Mesendoderm (in vitro differentiated cells): ENCODE results near the gene TCTA. TPM values are rescaled to one million over a fixed set of nuclear protein-coding genes. Genes with fewer than 3 reads are reported as not detected.

Experiments used
- DNase-seq: peaks from one replicate; pipeline ENCODE4 v3.0.0; 2013
- H2AK5ac ChIP-seq: 2 replicates; pipeline ENCODE4 v1.6.1; 2013; ENCODE audit warnings: low read length, inconsistent platforms
- H2BK120ac ChIP-seq: 2 replicates; pipeline ENCODE4 v1.6.1; 2013; ENCODE audit warnings: low read depth, mild to moderate bottlenecking, low read length, moderate library complexity, mixed read lengths
- H2BK15ac ChIP-seq: replicated peaks from 2 replicates; pipeline ENCODE4 v1.6.1; 2013; ENCODE audit warnings: low read depth, mild to moderate bottlenecking, moderate library complexity
- H2BK5ac ChIP-seq: 2 replicates; pipeline ENCODE4 v1.6.1; 2013; ENCODE audit warnings: low read length, inconsistent platforms
- H3K18ac ChIP-seq: 2 replicates; pipeline ENCODE4 v1.6.1; 2013; ENCODE audit warnings: mild to moderate bottlenecking, low read length, mixed read lengths
- H3K23ac ChIP-seq: one replicate; pipeline ENCODE4 v1.6.1; 2013; ENCODE audit warnings: low read length
- H3K27ac ChIP-seq: 2 replicates; pipeline ENCODE4 v1.5.1; 2013; ENCODE audit warnings: low read depth, mild to moderate bottlenecking, inconsistent platforms, low read length, moderate library complexity
- H3K27me3 ChIP-seq: 2 replicates; pipeline ENCODE4 v1.6.1; 2013; ENCODE audit warnings: low read length, control low read depth, mild to moderate bottlenecking, inconsistent platforms; ENCODE audit not compliant: insufficient read depth, poor library complexity
- H3K36me3 ChIP-seq: 2 replicates; pipeline ENCODE4 v1.6.1; 2013; ENCODE audit warnings: low read length, inconsistent platforms; ENCODE audit not compliant: control insufficient read depth, insufficient read depth
- H3K4ac ChIP-seq: one replicate; pipeline ENCODE4 v1.6.1; 2013; ENCODE audit warnings: low read depth, mild to moderate bottlenecking, low read length, moderate library complexity
- H3K4me1 ChIP-seq: 2 replicates; pipeline ENCODE4 v1.6.1; 2013; ENCODE audit warnings: low read depth, low read length, inconsistent platforms; ENCODE audit not compliant: control insufficient read depth
- H3K4me2 ChIP-seq: 2 replicates; pipeline ENCODE4 v1.6.1; 2013; ENCODE audit warnings: low read length
- H3K4me3 ChIP-seq: 2 replicates; pipeline ENCODE4 v1.5.1; 2013; ENCODE audit warnings: mild to moderate bottlenecking, low read length
- H3K56ac ChIP-seq: one replicate; pipeline ENCODE4 v1.6.1; 2013; ENCODE audit warnings: low read length
- H3K79me1 ChIP-seq: 2 replicates; pipeline ENCODE4 v1.6.1; 2013; ENCODE audit warnings: low read length, inconsistent platforms
- H3K79me2 ChIP-seq: 2 replicates; pipeline ENCODE4 v1.6.1; 2013; ENCODE audit warnings: mild to moderate bottlenecking, low read length; ENCODE audit not compliant: control insufficient read depth, insufficient read depth
- H3K9ac ChIP-seq: 2 replicates; pipeline ENCODE4 v1.6.1; 2013; ENCODE audit warnings: low read length, inconsistent platforms
- H4K5ac ChIP-seq: one replicate; pipeline ENCODE4 v1.6.1; 2013; ENCODE audit warnings: low read length
- H4K8ac ChIP-seq: one replicate; pipeline ENCODE4 v1.6.1; 2013; ENCODE audit warnings: low read depth, mild to moderate bottlenecking, control low read depth, low read length, moderate library complexity
- WGBS: extraction: QIAGEN DNeasy Blood & Tissue Kit; methylation state at CpG from one replicate; pipeline ENCODE4 v1.1.7; 2013; ENCODE audit warnings: low lambda C conversion rate, missing lambda C conversion rate; ENCODE audit not compliant: insufficient coverage; ENCODE audit errors: extremely low coverage; 5-methylcytosine and 5-hydroxymethylcytosine counted together
- polyA plus RNA-seq, 2 experiments: library from polyadenylated mRNA; stranded (reverse); fragments of 200-250 nt; gene quantifications; one replicate each; pipeline ENCODE4 v1.2.3, GENCODE V29; 2013

The TCTA gene
- polyA plus RNA-seq (2013, experiment 1 of 2) = 6.6 TPM
- polyA plus RNA-seq (2013, experiment 2 of 2) = 6.5 TPM

GRCh38 chr3:49411968-49412631, at the start of gene TCTA, which contains the start of gene RHOA:
TCTA (plus strand) TSS chr3:49412423; CDS start chr3:49412427, 4 bp downstream.
RHOA (minus strand) TSS chr3:49411976; CDS start chr3:49375589, 36,387 bp downstream.
- peak within 1 kb of the TSS; percentile 34 for H2BK120ac ChIP-seq
- peak within 1 kb of the TSS; percentile 75 for H2BK5ac ChIP-seq
- H2AK5ac ChIP-seq = peak within 1 kb of the TSS; percentile 99
- H3K56ac ChIP-seq = peak within 1 kb of the TSS; percentile 98
- peaks cover 8% of the 10 kb centered on the region for H3K79me1 ChIP-seq
- peak within 1 kb of the TSS; percentile 94 for H3K23ac ChIP-seq
- H3K27me3 ChIP-seq = no peaks in the 10 kb centered on the region
- H4K5ac ChIP-seq = peak within 1 kb of the TSS; percentile 62
- peaks cover 2% of the 10 kb centered on the region for H3K36me3 ChIP-seq
- peak within 1 kb of the TSS; percentile 97 for H3K27ac ChIP-seq
- H3K4me2 ChIP-seq = peak within 1 kb of the TSS; percentile 85
- H3K4me1 ChIP-seq = peaks cover 9% of the 10 kb centered on the region
- H3K4me3 ChIP-seq = peak within 1 kb of the TSS; percentile 96
- peak within 1 kb of the TSS; percentile 57 for H4K8ac ChIP-seq
- peak within 1 kb of the TSS; percentile 98 for H3K4ac ChIP-seq
- H2BK15ac ChIP-seq = no peak within 1 kb of the TSS
- WGBS = no CpG with 5 or more reads among the region's 62 CpGs
- peak; percentile 100 for DNase-seq
- peak within 1 kb of the TSS; percentile 99 for H3K18ac ChIP-seq
- H3K9ac ChIP-seq = peak within 1 kb of the TSS; percentile 96
- H3K79me2 ChIP-seq = peaks cover 49% of the 10 kb centered on the region

- Histone ChIP-seq H3K9ac (no peak overlapping the region), H2AK5ac (no peak overlapping the region), H3K56ac (no peak overlapping the region), H3K4me3 (no peak overlapping the region), H3K79me1 (peaks cover 3% of the 10 kb centered on the region), H2BK120ac (no peak overlapping the region), H3K4ac (no peak overlapping the region), H3K36me3 (peaks cover 9% of the 10 kb centered on the region), H3K79me2 (peaks cover 2% of the 10 kb centered on the region), H2BK5ac (no peak overlapping the region), H4K5ac (no peak overlapping the region), H3K4me2 (no peak overlapping the region), H3K27me3 (no peaks in the 10 kb centered on the region), H2BK15ac (no peak overlapping the region), H3K4me1 (peaks cover 4% of the 10 kb centered on the region), H3K27ac (no peak overlapping the region), H3K23ac (no peak overlapping the region), H3K18ac (no peak overlapping the region), H4K8ac (no peak overlapping the region)
- no CpG with 5 or more reads among the region's 3 CpGs for WGBS
- DNase-seq = no peak
These were observed 49.7 kb upstream of the TCTA start for GRCh38 chr3:49362561-49362960.

GRCh38 chr3:49370585-49371290, 41.5 kb upstream of the TCTA start:
- peaks cover 11% of the 10 kb centered on the region for H3K36me3 ChIP-seq
- no peak overlapping the region for H2AK5ac ChIP-seq
- no peak overlapping the region for H3K9ac ChIP-seq
- H2BK120ac ChIP-seq = no peak overlapping the region
- H2BK5ac ChIP-seq = no peak overlapping the region
- H3K56ac ChIP-seq = no peak overlapping the region
- H3K79me1 ChIP-seq = peaks cover 27% of the 10 kb centered on the region
- H3K4me2 ChIP-seq = no peak overlapping the region
- H3K4me3 ChIP-seq = no peak overlapping the region
- H3K23ac ChIP-seq = no peak overlapping the region
- no peak overlapping the region for H2BK15ac ChIP-seq
- no peaks in the 10 kb centered on the region for H3K27me3 ChIP-seq
- H3K4me1 ChIP-seq = no peaks in the 10 kb centered on the region
- H3K18ac ChIP-seq = no peak overlapping the region
- no peak overlapping the region for H4K5ac ChIP-seq
- DNase-seq = no peak
- peaks cover 19% of the 10 kb centered on the region for H3K79me2 ChIP-seq
- H3K4ac ChIP-seq = no peak overlapping the region
- WGBS = no CpG with 5 or more reads among the region's 6 CpGs
- no peak overlapping the region for H3K27ac ChIP-seq
- no peak overlapping the region for H4K8ac ChIP-seq

GRCh38 chr3:49371946-49372345, 40.3 kb upstream of the TCTA start:
- Histone ChIP-seq H2AK5ac (no peak overlapping the region), H3K9ac (no peak overlapping the region), H3K23ac (no peak overlapping the region), H3K4ac (no peak overlapping the region), H3K4me1 (no peaks in the 10 kb centered on the region), H3K27me3 (no peaks in the 10 kb centered on the region), H3K27ac (no peak overlapping the region), H3K4me3 (no peak overlapping the region), H3K79me2 (peaks cover 22% of the 10 kb centered on the region), H3K36me3 (peaks cover 11% of the 10 kb centered on the region), H3K56ac (no peak overlapping the region), H2BK5ac (no peak overlapping the region), H4K8ac (no peak overlapping the region), H3K79me1 (peaks cover 24% of the 10 kb centered on the region), H4K5ac (no peak overlapping the region), H3K18ac (no peak overlapping the region), H2BK120ac (no peak overlapping the region), H3K4me2 (no peak overlapping the region), H2BK15ac (no peak overlapping the region)
- DNase-seq = no peak

- H3K36me3 ChIP-seq = peaks cover 7% of the 10 kb centered on the region
- no peak overlapping the region for H3K18ac ChIP-seq
- H2BK5ac ChIP-seq = no peak overlapping the region
- H3K9ac ChIP-seq = no peak overlapping the region
- DNase-seq = no peak
- no peak overlapping the region for H3K4me3 ChIP-seq
- no peak overlapping the region for H3K4me2 ChIP-seq
- H2BK120ac ChIP-seq = no peak overlapping the region
- no peak overlapping the region for H4K8ac ChIP-seq
- H2BK15ac ChIP-seq = no peak overlapping the region
- no peak overlapping the region for H3K23ac ChIP-seq
- H3K56ac ChIP-seq = no peak overlapping the region
- no peak overlapping the region for H4K5ac ChIP-seq
- no CpG with 5 or more reads among the region's 1 CpG for WGBS
- H2AK5ac ChIP-seq = no peak overlapping the region
- no peaks in the 10 kb centered on the region for H3K4me1 ChIP-seq
- H3K4ac ChIP-seq = no peak overlapping the region
- no peak overlapping the region for H3K27ac ChIP-seq
- H3K79me1 ChIP-seq = peaks cover 14% of the 10 kb centered on the region
- H3K27me3 ChIP-seq = no peaks in the 10 kb centered on the region
- H3K79me2 ChIP-seq = peaks cover 48% of the 10 kb centered on the region
These were observed 34.7 kb upstream of the TCTA start for GRCh38 chr3:49377483-49377882.
